Muscle of arm (tissue), 14 donors: ENCODE measurements around the gene STAT3. TPM values are rescaled to one million over a fixed set of nuclear protein-coding genes. Genes with fewer than 3 reads are reported as not detected.
"Not testable (repeated sequence)": the region's sequence is repeated elsewhere in the genome, so short reads cannot be mapped to it uniquely, and the experiment has no call there.

ENCODE experiments used
- DNase-seq: peaks from one replicate; pipeline ENCODE4 v3.0.0-alpha.2; 2013
- long read RNA-seq, 11 donors: transcript quantifications; one replicate each; lab custom pipeline, GENCODE V29; 2026
- polyA plus RNA-seq, 12 donors: library from polyadenylated mRNA; unstranded; fragments of 120-200 nt; gene quantifications; one replicate each; pipeline ENCODE4 v1.2.1, GENCODE V29; 2013; ENCODE audit not compliant: insufficient read length in 12 of 12

The STAT3 gene
- 100 to 1,000 TPM in 1 of 12 donors, 10 to 100 TPM in 11; 43.5 to 608 (median 52.9) TPM for polyA plus RNA-seq
- long read RNA-seq, donor 1, full-length matches to known transcripts: 36 of 58 reads
- long read RNA-seq, donor 1, partial matches to known transcripts: 22 of 58 reads
- long read RNA-seq, donor 1, other reads (novel, unspliced or antisense): 0 of 58 reads
- long read RNA-seq, donor 2, full-length matches to known transcripts: 13 of 13 reads
- long read RNA-seq, donor 2, partial matches to known transcripts: 0 of 13 reads
- long read RNA-seq, donor 2, other reads (novel, unspliced or antisense): 0 of 13 reads
- long read RNA-seq, donor 3, partial matches to known transcripts: 0 of 9 reads
- long read RNA-seq, donor 3, other reads (novel, unspliced or antisense): 0 of 9 reads
- long read RNA-seq, donor 4, transcript STAT3-205 (1 exons, 1,982 nt): major isoform, 5 of 6 reads
- long read RNA-seq, donor 4, partial matches to known transcripts: 0 of 6 reads
- long read RNA-seq, donor 4, other reads (novel, unspliced or antisense): 0 of 6 reads
- long read RNA-seq, donor 5, full-length matches to known transcripts: 16 of 16 reads
- long read RNA-seq, donor 5, partial matches to known transcripts: 0 of 16 reads
- long read RNA-seq, donor 5, other reads (novel, unspliced or antisense): 0 of 16 reads
- long read RNA-seq, donor 6, full-length matches to known transcripts: 12 of 12 reads
- long read RNA-seq, donor 6, partial matches to known transcripts: 0 of 12 reads
- long read RNA-seq, donor 6, other reads (novel, unspliced or antisense): 0 of 12 reads
- long read RNA-seq, donor 7, full-length matches to known transcripts: 6 of 6 reads
- long read RNA-seq, donor 7, partial matches to known transcripts: 0 of 6 reads
- long read RNA-seq, donor 7, other reads (novel, unspliced or antisense): 0 of 6 reads
- long read RNA-seq, donor 8, full-length matches to known transcripts: 15 of 43 reads
- long read RNA-seq, donor 8, partial matches to known transcripts: 28 of 43 reads
- long read RNA-seq, donor 8, other reads (novel, unspliced or antisense): 0 of 43 reads
- long read RNA-seq, donor 9, transcript STAT3-205 (1 exons, 1,982 nt): major isoform, 7 of 8 reads
- long read RNA-seq, donor 9, partial matches to known transcripts: 0 of 8 reads
- long read RNA-seq, donor 9, other reads (novel, unspliced or antisense): 0 of 8 reads
- long read RNA-seq, donor 10, full-length matches to known transcripts: 12 of 12 reads
- long read RNA-seq, donor 10, partial matches to known transcripts: 0 of 12 reads
- long read RNA-seq, donor 10, other reads (novel, unspliced or antisense): 0 of 12 reads
- long read RNA-seq, donor 11, full-length matches to known transcripts: 13 of 13 reads
- long read RNA-seq, donor 11, partial matches to known transcripts: 0 of 13 reads
- long read RNA-seq, donor 11, other reads (novel, unspliced or antisense): 0 of 13 reads

DNA sequence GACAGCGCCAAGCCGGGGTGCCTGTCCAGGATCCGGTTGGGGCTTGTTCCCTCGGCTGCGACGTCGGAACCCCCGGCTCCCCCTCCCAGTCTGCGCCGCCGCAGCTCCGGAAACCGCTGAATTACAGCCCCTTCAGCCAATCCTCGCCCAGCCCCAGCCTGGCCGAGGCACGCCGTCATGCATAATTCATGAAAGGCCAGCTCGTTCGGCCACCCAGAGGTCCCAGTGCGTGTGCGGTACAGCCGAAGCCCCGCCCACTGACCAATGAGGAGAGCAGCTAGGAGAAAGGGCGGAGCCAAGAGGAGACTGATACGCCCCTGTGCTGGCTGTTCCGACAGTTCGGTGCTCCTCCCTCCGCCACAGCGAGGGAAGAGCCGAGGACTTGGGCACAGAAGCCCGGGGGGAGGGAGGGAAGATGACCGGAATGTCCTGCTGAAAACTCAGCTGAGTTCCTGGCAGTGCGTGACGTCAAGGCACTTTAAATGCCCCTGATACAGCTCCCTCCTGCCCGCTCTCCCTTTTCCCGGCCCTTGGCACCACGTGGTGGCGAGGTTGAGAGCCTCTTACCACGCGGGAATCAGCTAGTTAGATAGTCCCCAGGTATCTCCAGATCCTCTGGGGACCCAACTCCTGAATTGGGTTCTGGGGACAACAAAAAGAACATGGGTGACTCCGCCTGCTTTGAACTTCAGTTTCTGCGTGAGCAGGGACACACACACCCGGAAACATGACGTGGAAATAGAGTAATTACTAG lies at the start of gene STAT3:
Gene STAT3, minus strand, starts transcription at position 62 of the 754 bp plus-strand sequence. CDS start 39,926 bp downstream, outside the sequence.
- peak; percentile 100 for DNase-seq

DNA sequence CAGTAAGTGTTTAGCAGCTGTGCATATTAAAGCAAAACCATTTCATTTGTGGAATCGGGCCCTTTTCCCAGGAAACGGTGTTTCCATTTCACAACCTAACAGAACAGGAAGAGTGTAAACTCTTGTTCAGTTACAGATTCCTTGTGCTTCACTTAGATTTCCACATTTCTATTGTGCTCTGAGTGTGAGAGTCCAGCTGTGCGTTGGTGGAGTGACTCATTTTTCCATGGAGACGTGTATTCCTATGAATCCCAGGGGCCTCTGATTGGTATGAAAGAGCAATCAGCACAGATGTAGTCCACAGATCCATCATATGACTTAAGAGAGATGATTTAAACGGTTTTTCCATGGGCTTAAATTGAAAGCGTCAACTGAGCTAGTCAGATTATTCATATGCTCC lies 48.1 kb upstream of the STAT3 start:
- DNase-seq: peak; percentile 89

DNA sequence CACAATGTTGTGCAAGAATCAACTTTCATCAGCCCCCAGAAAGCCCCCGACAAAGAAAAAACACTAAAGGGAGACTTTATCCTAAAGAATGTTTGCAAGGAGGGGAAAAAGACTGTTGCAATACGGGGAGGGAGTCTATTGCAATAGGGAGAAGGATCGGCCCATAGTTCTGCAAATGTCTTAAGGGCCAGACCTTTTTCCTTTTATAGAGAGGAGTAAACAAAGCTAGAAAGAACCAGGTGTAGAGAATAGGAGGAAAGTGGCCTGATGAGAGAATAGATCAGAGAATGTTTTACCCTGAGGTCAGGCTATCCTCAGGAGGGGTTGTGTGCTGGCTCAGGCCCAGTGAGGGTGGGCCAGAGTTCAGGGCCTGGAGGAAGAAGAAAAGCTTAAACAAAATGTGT lies 43.5 kb upstream of the STAT3 start:
- no peak for DNase-seq

DNA sequence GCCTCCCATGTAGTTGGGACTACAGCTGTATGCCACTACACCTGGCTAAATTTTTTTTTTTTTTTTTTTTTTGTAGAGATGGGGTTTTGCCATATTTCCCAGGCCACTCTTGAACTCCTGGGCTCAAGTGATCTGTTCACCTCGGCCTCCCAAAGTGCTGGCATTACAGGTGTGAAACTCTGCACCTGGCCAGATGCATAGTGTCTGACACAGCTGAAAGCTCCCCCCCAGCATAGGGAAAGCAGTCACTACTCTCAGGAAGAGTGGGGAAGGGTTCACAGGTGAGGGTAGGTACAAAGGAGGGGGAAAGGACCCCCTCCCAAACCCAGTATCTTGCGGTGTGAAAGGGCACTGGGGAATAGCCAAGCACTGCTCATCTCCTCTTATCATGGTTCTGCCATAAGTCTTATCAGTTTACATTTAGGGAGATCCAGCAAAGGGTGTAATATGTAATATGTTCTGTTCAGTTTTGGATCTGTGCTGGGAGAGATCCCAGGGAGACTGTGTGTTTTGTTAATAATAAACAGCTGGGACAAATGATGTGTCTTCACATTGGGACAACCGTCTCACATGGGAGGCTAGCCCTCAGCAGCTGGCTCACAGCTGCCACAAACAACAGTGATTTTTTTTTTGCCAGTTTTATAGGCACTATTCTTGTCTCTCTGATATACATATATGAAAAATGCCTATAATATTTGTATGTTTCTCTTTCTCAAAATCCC lies 41.6 kb upstream of the STAT3 start:
- no peak for DNase-seq

DNA sequence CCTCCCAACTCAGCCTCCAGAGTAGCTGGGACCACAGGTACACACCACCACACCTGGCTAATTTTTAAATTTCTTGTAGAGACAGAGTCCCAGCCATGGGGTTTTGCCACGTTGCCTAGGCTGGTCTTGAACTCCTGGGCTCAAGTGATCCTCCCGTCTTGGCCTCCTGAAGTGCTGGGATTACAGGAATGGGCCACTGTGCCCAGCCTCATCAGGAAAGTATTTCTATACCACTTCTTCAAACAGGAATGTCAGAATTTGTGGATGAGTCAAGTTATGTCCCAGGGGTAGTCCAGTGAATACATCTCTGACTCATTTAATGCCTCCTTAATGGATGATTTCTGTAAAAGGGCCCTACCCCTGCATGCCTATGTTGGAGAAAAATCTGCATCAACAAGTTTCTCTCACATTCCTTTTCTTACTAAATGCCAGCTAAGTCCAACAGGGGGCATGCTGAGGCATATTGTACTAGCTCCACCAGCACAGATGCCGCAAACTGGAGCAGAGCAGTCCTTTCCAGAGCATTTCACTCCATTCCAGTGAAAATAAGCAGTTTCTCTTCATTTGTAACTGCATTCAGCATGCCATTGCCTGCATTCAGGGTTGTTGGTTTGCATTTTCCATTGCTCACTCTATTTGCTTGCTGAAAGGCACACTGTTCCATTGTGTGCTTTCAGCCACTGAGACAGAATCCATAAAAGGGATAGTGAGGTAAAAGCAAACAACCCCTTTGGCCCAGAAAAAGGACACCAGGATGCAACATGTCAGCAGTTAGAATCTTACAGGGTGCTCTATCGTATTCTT lies 40.1 kb upstream of the STAT3 start:
- no peak for DNase-seq

DNA sequence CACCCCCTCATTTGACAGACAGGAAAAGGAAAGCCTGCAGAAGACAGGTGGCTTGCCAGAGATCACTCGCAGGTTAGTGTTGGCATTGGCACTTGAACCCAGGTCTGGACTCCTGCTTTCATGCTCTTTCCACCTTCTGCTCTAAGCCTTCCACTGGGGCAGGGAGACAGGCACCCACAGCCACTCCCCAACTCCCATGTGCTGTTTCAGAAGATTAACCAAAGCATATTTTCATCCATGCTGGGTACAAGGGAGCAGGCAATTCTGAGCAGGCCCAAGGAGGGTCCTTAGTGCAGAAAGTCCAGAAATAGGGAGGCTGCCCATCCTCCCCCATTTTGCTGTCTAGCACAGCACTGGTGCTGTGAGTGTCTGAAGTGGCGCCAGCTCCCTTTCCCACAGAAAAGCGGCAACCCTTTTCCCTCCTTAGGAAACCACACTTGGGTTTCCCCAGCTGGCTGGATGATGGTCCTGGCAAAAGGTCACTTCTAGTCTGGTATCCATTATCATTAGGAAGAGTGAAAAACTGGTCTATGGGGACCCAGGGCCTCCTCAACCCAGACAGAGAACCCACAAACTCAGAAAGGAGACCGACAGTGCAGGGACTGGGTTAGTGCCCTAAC lies 36.9 kb upstream of the STAT3 start:
- DNase-seq: no peak

DNA sequence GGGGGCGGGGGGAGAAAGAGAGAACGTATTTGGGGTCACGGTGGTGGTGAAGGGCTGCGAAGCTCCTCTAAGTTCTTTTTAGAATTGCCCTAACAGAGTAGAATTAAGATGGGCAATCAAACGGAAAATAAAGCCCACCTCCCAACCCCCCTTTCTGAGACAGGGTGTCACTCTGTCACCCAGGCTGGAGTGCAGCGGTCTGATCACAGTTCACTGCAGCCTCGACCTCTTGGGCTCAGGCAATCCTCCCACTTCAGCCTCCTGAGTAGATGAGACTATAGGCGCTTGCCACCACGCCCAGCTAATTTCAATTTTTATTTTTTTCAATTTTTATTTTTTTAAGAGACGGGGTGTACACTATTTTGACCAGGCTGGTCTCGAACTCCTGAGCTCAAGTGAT lies 35.5 kb upstream of the STAT3 start:
- no peak for DNase-seq

DNA sequence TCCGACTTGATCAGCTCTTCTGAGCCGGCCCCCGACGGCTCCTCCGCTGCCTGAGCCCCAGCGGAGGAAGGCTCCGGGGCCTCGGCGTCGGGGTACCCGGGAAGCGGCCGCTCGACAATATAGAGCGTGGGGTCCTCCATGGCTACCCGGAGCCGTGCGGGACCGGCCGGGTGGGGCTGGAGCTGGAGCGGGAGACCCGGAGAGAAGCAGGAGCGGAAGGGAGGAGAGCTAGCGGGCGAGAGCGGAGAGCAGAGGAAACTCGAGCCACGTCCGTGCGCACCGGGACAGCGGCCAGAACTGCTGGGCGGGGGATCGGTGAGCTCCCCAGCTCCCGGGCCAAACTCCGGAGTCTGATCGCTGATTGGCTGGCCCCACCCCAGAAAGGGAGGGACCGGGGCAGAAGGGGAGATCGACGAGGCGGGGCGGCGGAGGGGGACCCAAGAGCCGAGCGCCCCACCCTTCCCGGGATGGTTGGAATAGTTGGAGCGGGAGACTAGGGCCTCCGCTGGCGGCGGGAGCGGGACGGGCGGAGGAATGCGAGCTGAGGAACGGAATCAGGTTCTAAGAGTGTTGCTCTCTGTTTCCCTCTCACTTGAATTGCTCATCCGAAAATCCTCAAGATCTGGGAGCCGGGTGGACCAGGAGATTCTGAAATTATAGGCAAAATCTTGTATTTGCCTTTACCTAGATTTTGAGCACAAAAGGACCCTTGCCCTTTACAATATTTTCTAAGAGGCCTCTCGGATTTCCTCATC lies 34.9 kb upstream of the STAT3 start, which contains the start of gene CAVIN1:
Gene CAVIN1, minus strand, starts transcription at position 299 of the 755 bp plus-strand sequence. Its CDS starts 159 bp downstream, at position 140.
- DNase-seq: peak; percentile 99

DNA sequence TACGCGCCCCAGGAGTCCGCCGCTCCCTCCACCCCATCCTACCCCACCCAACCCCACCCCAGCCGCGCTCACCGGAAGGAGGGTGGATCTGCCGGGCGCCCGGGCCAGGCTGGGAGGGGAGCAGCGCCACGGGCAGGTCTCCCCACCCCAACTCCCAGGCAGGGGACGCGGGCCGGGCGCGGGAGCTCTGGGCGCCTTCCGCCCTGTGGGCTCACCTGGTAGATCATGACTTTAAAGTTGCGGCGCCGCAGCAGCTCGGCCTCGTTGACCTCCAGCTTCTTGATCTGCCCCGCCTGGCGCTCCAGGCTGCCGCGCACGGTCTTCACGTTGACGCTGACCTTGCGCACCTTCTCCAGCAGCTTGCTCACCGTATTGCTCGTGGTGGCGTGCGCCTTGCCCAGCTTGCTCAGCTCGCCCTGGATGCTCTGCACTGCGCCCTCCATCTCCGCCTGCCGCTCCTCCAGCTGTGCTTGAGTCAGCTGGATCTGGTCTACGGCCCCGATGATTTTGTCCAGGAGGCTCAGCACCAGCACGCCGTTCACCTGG lies 34.2 kb upstream of the STAT3 start:
- DNase-seq: no peak

DNA sequence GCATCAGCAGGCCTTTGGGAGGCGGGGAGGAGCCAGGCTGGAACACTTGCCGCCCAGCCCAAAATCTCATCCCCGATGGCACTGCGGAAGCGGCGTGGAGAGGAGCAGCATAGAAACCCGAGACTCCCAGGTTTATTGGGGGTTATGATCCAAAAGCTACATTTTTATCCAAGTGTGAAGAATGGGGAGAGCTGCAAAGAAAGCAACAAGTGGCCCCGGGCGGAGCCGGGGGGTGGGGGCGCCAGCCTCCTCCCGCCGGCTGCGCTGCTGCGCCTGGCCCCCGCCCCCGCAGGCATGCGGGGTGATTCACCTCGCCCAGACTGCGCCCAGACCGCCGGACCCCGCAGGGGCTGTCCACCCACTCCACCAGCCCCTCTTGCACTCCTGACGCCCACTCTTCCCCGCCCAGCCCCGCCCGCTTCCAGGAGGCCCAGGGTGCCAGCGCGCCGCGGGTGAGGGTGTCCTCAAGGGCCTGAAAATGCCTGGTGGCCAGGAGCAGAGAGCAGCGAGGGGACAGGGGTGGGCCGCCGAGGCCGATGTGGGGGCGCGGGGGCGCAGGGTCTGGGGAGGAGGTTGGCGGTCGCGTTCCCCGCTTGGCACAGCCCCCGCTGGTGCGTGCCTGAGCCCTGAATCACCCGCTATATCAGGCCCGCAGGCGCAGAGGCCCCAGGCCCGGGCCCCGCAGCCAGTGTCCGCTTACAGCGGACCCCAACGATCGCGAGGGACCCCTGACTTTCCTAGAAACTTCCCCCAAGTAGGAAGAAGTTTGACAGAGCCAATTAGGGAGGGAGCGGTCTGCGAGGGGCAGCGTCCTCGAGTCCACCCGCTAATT lies 33.5 kb upstream of the STAT3 start:
- DNase-seq: no peak

DNA sequence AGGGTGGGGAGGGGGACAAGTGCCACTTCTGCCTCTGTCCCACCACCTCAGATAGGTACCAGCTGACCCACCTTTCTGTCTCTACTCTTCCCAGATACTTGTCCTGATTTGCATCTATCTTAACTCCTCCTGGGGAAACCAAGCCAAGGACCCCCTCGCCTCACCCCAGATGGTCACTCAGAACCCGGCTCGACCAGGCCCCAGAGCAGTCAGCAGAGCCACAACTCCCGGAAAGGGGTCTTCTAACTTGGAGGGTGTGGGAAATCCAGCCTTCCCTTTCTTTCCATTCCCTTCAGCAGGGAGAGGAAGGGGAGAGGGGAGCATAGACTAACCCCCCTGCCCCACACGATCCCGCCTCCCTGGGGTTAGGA lies 32.9 kb upstream of the STAT3 start:
- DNase-seq: no peak

DNA sequence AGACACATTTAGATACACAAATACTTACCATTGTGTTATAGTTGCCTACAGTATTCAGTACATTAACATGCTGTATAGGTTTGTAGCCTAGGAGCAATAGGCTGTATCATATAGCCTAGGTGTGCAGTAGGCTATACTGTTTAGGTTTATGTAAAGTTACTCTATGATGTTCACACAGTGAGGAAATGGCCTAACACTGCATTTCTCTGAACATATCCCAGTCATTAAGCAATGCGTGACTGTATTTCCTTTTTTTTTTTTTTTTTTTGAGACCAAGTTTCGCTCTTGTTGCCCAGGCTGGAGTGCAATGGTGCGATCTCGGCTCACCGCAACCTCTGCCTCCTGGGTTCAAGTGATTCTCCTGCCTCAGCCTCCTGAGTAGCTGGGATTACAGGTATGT lies 29.7 kb upstream of the STAT3 start:
- not testable (repeated sequence) for DNase-seq

DNA sequence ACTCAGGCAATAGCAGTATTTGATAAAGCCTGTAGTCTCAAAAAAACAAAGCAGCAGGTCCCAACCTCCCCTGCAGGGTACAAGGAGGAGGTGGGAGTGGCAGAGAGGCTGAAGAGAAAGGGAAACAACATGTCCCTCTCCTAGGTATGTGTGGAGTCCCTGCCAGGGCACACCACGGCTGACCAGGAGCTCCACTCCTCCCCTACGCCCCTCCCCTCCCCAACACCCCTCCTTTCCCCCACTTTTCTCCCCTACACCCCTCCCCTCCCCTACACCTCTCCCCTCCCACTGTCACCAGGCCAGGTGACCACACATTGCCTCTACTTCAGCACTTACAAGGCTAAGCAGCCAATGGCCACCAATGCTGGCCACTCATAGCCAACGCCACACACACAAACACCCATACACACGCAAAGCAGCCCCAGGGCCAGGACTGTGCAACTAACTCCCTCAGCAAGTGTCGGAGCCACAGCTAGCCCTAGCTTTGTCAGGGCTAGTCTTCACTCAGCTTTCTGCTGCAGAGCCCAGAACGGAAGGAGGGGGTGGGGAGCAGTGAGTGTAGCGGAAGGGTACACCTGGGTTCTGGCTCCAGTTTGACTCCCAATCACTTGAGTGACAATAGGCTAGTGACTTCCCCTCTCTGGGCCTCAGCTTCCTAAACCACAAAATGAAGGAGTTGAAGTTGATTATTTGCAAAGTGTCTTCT lies 26.6 kb upstream of the STAT3 start:
- no peak for DNase-seq

DNA sequence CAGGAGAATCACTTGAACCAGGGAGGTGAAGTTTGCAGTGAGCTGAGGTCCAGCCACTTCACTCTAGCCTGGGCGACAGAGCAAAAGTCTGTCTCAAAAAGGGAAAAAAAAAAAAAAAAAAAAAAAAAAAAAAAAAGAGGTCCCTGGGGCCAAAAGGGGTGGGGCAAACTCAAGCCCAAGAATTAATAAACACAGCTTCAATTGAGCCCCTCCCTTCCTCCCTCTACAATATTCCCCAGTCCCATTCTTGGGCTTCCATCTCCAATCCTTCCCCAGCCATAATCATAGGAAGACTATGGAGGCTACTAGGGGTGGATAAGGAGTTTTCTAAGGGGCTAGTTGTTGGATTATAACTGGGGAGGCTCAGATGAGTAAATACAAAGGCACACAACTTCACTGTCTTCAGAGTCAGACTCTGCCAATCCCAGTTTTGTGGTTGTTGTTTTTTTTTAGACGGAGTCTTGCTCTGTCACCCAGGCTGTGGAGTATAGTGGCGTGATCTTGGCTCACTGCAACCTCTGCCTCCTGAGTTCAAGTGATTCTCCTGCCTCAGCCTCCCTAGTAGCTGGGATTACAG lies 25.3 kb upstream of the STAT3 start:
- DNase-seq: no peak

DNA sequence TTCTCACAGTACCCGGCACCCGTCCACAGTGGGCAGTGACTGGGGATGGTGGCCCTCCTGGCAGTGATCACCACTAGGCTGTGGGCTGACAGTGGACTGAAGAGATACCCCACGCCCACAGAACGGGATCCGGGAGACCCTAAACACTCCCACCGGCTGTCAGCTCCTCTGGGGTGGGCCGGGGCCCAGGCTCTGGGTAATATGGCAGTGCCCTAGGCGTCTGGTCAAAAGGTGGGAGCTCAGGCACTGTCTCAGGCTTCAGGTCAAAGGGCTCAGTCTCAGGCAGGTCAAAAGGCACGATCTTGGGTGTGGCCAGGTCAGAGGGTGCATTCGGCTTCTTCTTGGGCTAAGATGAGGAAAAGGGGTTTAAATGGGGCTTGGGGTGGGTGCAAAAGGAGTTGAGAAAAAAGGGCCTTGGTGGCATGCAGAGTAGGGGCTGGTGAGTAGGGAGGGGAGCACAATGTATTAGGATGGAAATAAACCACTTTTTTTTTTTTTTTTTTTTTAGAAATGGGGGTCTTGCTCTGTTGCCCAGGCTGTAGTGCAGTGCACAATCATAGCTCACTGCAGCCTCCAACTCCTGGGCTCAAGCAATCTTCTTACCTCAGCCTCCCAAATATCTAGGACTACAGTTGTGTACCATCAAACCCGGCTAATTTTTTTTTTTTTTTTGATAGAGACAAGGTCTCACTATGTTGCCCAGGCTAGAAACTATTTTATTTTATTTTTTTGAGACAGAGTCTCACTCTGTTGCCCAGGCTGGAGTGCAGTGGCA lies 23.9 kb upstream of the STAT3 start:
- DNase-seq: no peak
